GM23248 (cell line): ENCODE measurements around the gene EML5. TPM values are rescaled to one million over a fixed set of nuclear protein-coding genes. Genes with fewer than 3 reads are reported as not detected.
"Not testable (repeated sequence)": the region's sequence is repeated elsewhere in the genome, so short reads cannot be mapped to it uniquely, and the experiment has no call there.

Experiments
- DNase-seq: peaks from one replicate; pipeline ENCODE4 v3.0.0-alpha.2; 2015
- H2AFZ ChIP-seq: fragments of 200-600 bp; sonication (generic); 2 replicates; pipeline ENCODE4 v1.6.1; 2016; ENCODE audit warnings: antibody characterized with exemption
- H3F3A ChIP-seq: fragments of 200-600 bp; sonication (generic); 2 replicates; pipeline ENCODE4 v1.6.1; 2016; ENCODE audit warnings: mild to moderate bottlenecking, antibody characterized with exemption, mixed run types; ENCODE audit not compliant: insufficient read depth
- H3K27ac ChIP-seq: fragments of 200-600 bp; sonication (generic); 2 replicates; pipeline ENCODE4 v1.5.1; 2016; ENCODE audit warnings: mild to moderate bottlenecking
- H3K27me3 ChIP-seq: fragments of 200-600 bp; sonication (generic); replicated peaks from 2 replicates; pipeline ENCODE4 v1.6.1; 2016; ENCODE audit warnings: mild to moderate bottlenecking; ENCODE audit not compliant: insufficient read depth
- H3K36me3 ChIP-seq: fragments of 200-600 bp; sonication (generic); 2 replicates; pipeline ENCODE4 v1.6.1; 2016; ENCODE audit warnings: low read depth, mild to moderate bottlenecking
- H3K4me1 ChIP-seq: fragments of 200-600 bp; sonication (generic); 2 replicates; pipeline ENCODE4 v1.6.1; 2016; ENCODE audit warnings: mild to moderate bottlenecking; ENCODE audit not compliant: insufficient read depth
- H3K4me2 ChIP-seq: fragments of 200-600 bp; sonication (generic); one replicate; pipeline ENCODE4 v1.6.1; 2016; ENCODE audit warnings: mild to moderate bottlenecking; ENCODE audit not compliant: unreplicated experiment
- H3K4me3 ChIP-seq: fragments of 200-600 bp; sonication (generic); 2 replicates; pipeline ENCODE4 v1.5.1; 2016; ENCODE audit warnings: mild to moderate bottlenecking
- H3K79me2 ChIP-seq: fragments of 200-600 bp; sonication (generic); 2 replicates; pipeline ENCODE4 v1.6.1; 2016; ENCODE audit warnings: mild to moderate bottlenecking; ENCODE audit not compliant: insufficient read depth
- H3K9ac ChIP-seq: fragments of 200-600 bp; sonication (generic); 2 replicates; pipeline ENCODE4 v1.6.1; 2016; ENCODE audit warnings: mild to moderate bottlenecking
- H3K9me2 ChIP-seq: fragments of 200-600 bp; sonication (generic); 2 replicates; pipeline ENCODE4 v1.6.1; 2016; ENCODE audit warnings: mixed run types, mild to moderate bottlenecking, moderate library complexity; ENCODE audit not compliant: insufficient read depth
- H3K9me3 ChIP-seq: fragments of 200-600 bp; sonication (generic); one replicate; pipeline ENCODE4 v1.6.1; 2017; ENCODE audit warnings: low read depth
- H4K20me1 ChIP-seq: fragments of 200-600 bp; sonication (generic); 2 replicates; pipeline ENCODE4 v1.6.0; 2016; ENCODE audit not compliant: insufficient read depth
- EZH2 ChIP-seq: fragments of 200-600 bp; sonication (generic); IDR thresholded peaks from 2 replicates; pipeline ENCODE4 v1.6.1; 2018; ENCODE audit warnings: antibody characterized with exemption, mild to moderate bottlenecking; ENCODE audit not compliant: insufficient read depth, poor library complexity, severe bottlenecking
- EZH2phosphoT487 ChIP-seq: fragments of 200-600 bp; sonication (generic); IDR thresholded peaks from 2 replicates; pipeline ENCODE4 v1.6.1; 2018; ENCODE audit warnings: antibody characterized with exemption, moderate library complexity, mild to moderate bottlenecking, low read depth; ENCODE audit not compliant: insufficient read depth
- WGBS, 2 experiments: methylation state at CpG; one replicate each; pipeline ENCODE4 v1.1.6; 2015 to 2017; ENCODE audit warnings: low lambda C conversion rate in 2 of 2, low coverage in 1 of 2; ENCODE audit errors: missing lambda C conversion rate in 2 of 2; 5-methylcytosine and 5-hydroxymethylcytosine counted together
- in situ Hi-C: fragments of 300-500 bp; cut with MboI; formaldehyde crosslinking; loops from 2 replicates; pipeline ENCODE4 v1.15.0; 2020
- polyA plus RNA-seq: library from polyadenylated mRNA; unstranded; fragments of >200 nt; fragmentation: Nextera tagmentation; extraction: Ambion mirVana; gene quantifications from 2 replicates; pipeline ENCODE4 v1.2.1, GENCODE V29; 2016
- total RNA-seq: library from RNA; depleted of rRNA; stranded (reverse); fragments of >200 nt; shearing (Covaris generic); gene quantifications from 2 replicates; pipeline ENCODE4 v1.2.3, GENCODE V29; 2014

The EML5 gene
- total and polyA plus RNA-seq, 2 experiments from 2014 or later: under 0.01 to 0.25 TPM

DNA sequence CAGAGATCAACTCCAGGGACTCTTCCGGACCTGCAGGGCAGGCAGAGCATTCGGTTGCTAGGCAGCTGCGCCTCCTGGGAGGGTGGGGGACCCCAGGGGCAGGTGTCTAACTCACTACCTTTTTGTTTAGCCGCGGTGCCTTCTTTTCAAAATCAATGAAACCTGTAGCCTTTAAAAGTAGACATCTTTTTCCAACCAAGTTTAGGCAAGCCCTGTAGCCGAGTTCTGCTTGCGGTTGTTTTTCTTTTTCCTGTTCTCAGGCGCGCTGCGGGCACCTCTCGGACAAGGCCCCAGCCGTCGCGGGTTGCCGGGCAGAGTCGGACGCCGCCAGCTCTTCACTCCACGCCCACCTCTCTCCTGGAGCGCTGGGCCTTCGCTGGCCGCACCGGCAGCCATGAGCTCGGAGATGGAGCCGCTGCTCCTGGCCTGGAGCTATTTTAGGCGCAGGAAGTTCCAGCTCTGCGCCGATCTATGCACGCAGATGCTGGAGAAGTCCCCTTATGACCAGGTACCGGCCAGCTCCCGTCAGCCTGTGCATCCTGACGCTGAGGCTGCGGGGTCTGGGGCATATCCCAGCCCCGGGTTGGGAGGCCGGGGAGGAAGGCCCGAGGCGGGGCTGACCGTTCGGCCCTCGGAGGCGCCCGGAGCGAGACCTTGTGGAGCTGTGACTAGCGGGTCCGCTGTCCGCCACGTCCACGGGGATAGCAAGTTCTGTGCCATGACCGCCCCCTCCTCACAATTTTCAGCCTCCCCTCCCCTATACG lies 31.7 kb upstream of the EML5 start, which contains the start of gene TTC8:
Gene TTC8, plus strand, starts transcription at position 338 of the 764 bp plus-strand sequence. Its CDS starts 57 bp downstream, at position 395.
- H3K9me3 ChIP-seq: no peaks in the 10 kb centered on the region
- H3K79me2 ChIP-seq: peaks cover 48% of the 10 kb centered on the region
- H3K4me1 ChIP-seq: peaks cover 20% of the 10 kb centered on the region
- no peaks in the 10 kb centered on the region; the same call in 1 of the 2 replicates for H3F3A ChIP-seq
- peak within 1 kb of the TSS; percentile 99 for H2AFZ ChIP-seq
- H3K4me3 ChIP-seq: peak within 1 kb of the TSS; percentile 92
- peak within 1 kb of the TSS; percentile 94 for H3K9ac ChIP-seq
- no peaks in the 10 kb centered on the region for H4K20me1 ChIP-seq
- no peaks in the 10 kb centered on the region for H3K36me3 ChIP-seq
- no peaks in the 10 kb centered on the region for H3K27me3 ChIP-seq
- peak within 1 kb of the TSS; percentile 92 for H3K4me2 ChIP-seq
- peak; percentile 97 for DNase-seq
- 1 to 2% methylated on average over 50 of the region's 50 CpGs for WGBS, 2 experiments
- in situ Hi-C loops: no loop called here
- no peaks in the 10 kb centered on the region for H3K9me2 ChIP-seq
- TF ChIP-seq EZH2 (no peak), EZH2phosphoT487 (no peak)
- peak within 1 kb of the TSS; percentile 93 for H3K27ac ChIP-seq

GRCh38 chr14:88823968-88824313 lies 31.2 kb upstream of the EML5 start:
- H3K9me2 ChIP-seq: no peaks in the 10 kb centered on the region
- H3K36me3 ChIP-seq: no peaks in the 10 kb centered on the region
- WGBS, 2 experiments: 1% methylated on average over 9 of the region's 9 CpGs
- peak overlapping the region; percentile 92 for H3K4me2 ChIP-seq
- H3K79me2 ChIP-seq: peaks cover 43% of the 10 kb centered on the region
- H3K9me3 ChIP-seq: no peaks in the 10 kb centered on the region
- peak overlapping the region; percentile 99 for H2AFZ ChIP-seq
- H3K4me3 ChIP-seq: peak overlapping the region; percentile 92
- in situ Hi-C loops: no loop called here
- peak overlapping the region; percentile 94 for H3K9ac ChIP-seq
- DNase-seq: no peak
- no peaks in the 10 kb centered on the region for H3K27me3 ChIP-seq
- TF ChIP-seq EZH2phosphoT487 (no peak), EZH2 (no peak)
- H3K27ac ChIP-seq: peak overlapping the region; percentile 93
- H4K20me1 ChIP-seq: no peaks in the 10 kb centered on the region
- H3F3A ChIP-seq: no peaks in the 10 kb centered on the region; the same call in 1 of the 2 replicates
- peaks cover 19% of the 10 kb centered on the region for H3K4me1 ChIP-seq

DNA sequence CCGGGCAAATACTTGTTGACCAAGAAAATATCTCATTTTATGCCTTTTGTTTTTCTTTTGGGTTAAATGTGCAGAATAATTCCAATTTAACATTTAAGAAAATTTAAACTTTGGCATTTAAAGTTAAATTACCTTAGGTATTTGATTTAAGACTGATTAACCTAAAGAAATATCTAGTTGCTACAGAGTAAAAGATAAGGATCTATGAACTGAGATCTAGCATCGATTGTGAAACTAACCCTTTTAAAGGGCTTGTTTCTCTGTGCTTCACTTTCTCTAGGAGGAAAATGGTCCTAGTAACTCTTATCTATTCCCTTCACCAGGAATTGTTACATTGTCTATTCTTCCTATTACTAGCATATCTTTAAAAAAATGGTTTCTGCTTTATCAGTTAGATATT lies 29.1 kb upstream of the EML5 start:
- Histone ChIP-seq H3K4me3 (no peak overlapping the region), H3K9me3 (no peaks in the 10 kb centered on the region), H3F3A (no peaks in the 10 kb centered on the region; the same call in 1 of the 2 replicates), H3K4me1 (peaks cover 7% of the 10 kb centered on the region), H3K9me2 (no peaks in the 10 kb centered on the region), H4K20me1 (no peaks in the 10 kb centered on the region), H3K36me3 (no peaks in the 10 kb centered on the region), H3K79me2 (peaks cover 22% of the 10 kb centered on the region), H2AFZ (no peak overlapping the region), H3K27me3 (no peaks in the 10 kb centered on the region; the same call in 1 of the 2 replicates), H3K27ac (no peak overlapping the region), H3K4me2 (no peak overlapping the region), H3K9ac (no peak overlapping the region)
- in situ Hi-C loops: no loop called here
- WGBS, 2 experiments: 56 to 68% methylated on average over 2 of the region's 2 CpGs
- TF ChIP-seq EZH2phosphoT487 (no peak), EZH2 (no peak)
- DNase-seq: no peak

GRCh38 chr14:88821378-88821777 lies 28.6 kb upstream of the EML5 start:
- Histone ChIP-seq H3K4me1 (peaks cover 7% of the 10 kb centered on the region), H3K9me3 (no peaks in the 10 kb centered on the region), H3K9ac (no peak overlapping the region), H3K27me3 (no peaks in the 10 kb centered on the region; the same call in 1 of the 2 replicates), H3K4me3 (no peak overlapping the region), H3F3A (no peaks in the 10 kb centered on the region; the same call in 1 of the 2 replicates), H3K36me3 (no peaks in the 10 kb centered on the region), H3K79me2 (peaks cover 17% of the 10 kb centered on the region), H2AFZ (no peak overlapping the region), H4K20me1 (no peaks in the 10 kb centered on the region), H3K4me2 (no peak overlapping the region), H3K9me2 (no peaks in the 10 kb centered on the region), H3K27ac (no peak overlapping the region)
- in situ Hi-C loops: no loop called here
- WGBS, 2 experiments: 48 to 64% methylated on average over 2 of the region's 2 CpGs
- TF ChIP-seq EZH2: no peak
- TF ChIP-seq EZH2phosphoT487: no peak
- no peak for DNase-seq

DNA sequence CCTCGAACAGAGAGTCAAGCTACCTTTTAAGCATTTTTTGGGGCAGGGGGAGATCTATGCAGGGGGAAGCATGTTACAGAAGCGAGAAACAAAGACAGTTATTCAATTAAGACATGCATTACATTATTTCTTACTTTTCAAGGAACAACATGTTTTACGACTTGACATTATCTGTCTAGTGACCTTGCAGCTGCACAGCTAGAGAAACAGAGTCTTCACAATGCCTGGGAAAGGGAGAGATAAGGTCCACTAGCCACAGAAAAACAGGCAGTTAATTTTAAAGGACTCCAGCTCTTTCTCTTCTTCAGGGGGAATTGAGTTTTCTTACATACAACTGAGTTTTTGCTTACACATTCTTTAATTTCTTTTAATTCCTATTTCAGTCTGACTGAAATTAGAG lies 26.9 kb upstream of the EML5 start:
- H3K36me3 ChIP-seq, H3K9me2 ChIP-seq, H3K4me2 ChIP-seq, H3K9ac ChIP-seq, H2AFZ ChIP-seq, H3K4me1 ChIP-seq, H3K9me3 ChIP-seq, H4K20me1 ChIP-seq, DNase-seq, in situ Hi-C loops, H3K27me3 ChIP-seq, H3K27ac ChIP-seq, H3F3A ChIP-seq, H3K79me2 ChIP-seq, H3K4me3 ChIP-seq: not testable (repeated sequence)
- 39 to 40% methylated on average over 3 of the region's 3 CpGs for WGBS, 2 experiments
